ENCODE results near the gene OR7G1. TPM values are rescaled to one million over a fixed set of nuclear protein-coding genes. Genes with fewer than 3 reads are reported as not detected.

Gene OR7G1
- total RNA-seq, 4 donors from 2014 or later = not detected

- in situ Hi-C loops (cut with MboI; ENCODE audit: low sequenced_read_pairs in 4 of 4) = loop anchor here in 1 of 4 donors (25.0 kb wide), 1 partner anchor 310 kb away; the partner anchor contains the start of gene ZNF266
- Histone ChIP-seq H3K4me1 (no peaks in the 10 kb centered on the region), H3K9me3 (no peaks in the 10 kb centered on the region), H3K4me3 (no peak within 1 kb of the TSS), H3K36me3 (no peaks in the 10 kb centered on the region), H3K27ac (no peak within 1 kb of the TSS), H3K27me3 (no peaks in the 10 kb centered on the region)
- DNase-seq = no peak
- TF ChIP-seq CTCF (IDR thresholded peaks at IDR 0.05 in 4 of 5, conservative IDR thresholded peaks at IDR 0.05 in 1 of 5) = no peak
- TF ChIP-seq POLR2A (IDR thresholded peaks at IDR 0.05) = no peak
- no peak for ATAC-seq
- intact Hi-C loops (cut with DNase I; ENCODE audit: low total_unique reads) = no loop called here
Observed at GRCh38 chr19:9126900-9127405, 11.4 kb upstream of the OR7G1 start, which contains the start of gene OR7G3. OR7G3 (minus strand) TSS chr19:9126950; CDS start chr19:9126950, 0 bp downstream.

- no peaks in the 10 kb centered on the region for H3K27me3 ChIP-seq
- TF ChIP-seq CTCF (IDR thresholded peaks at IDR 0.05 in 4 of 5, conservative IDR thresholded peaks at IDR 0.05 in 1 of 5) (no peak), POLR2A (IDR thresholded peaks at IDR 0.05) (no peak)
- ATAC-seq (no peak), DNase-seq (no peak)
- no peak overlapping the region for H3K4me3 ChIP-seq
- in situ Hi-C loops (cut with MboI; ENCODE audit: low sequenced_read_pairs in 4 of 4) = no loop called here
- H3K4me1 ChIP-seq = no peaks in the 10 kb centered on the region
- H3K9me3 ChIP-seq = no peaks in the 10 kb centered on the region
- intact Hi-C loops (cut with DNase I; ENCODE audit: low total_unique reads) = no loop called here
- no peaks in the 10 kb centered on the region for H3K36me3 ChIP-seq
- H3K27ac ChIP-seq = no peak overlapping the region
Observed at GRCh38 chr19:9116547-9116946, 984 bp upstream of the OR7G1 start.

- ATAC-seq (no peak), DNase-seq (no peak)
- Histone ChIP-seq H3K9me3 (no peaks in the 10 kb centered on the region), H3K27me3 (no peaks in the 10 kb centered on the region), H3K4me1 (no peaks in the 10 kb centered on the region), H3K4me3 (no peak overlapping the region), H3K27ac (no peak overlapping the region), H3K36me3 (no peaks in the 10 kb centered on the region)
- in situ Hi-C loops (cut with MboI; ENCODE audit: low sequenced_read_pairs in 4 of 4) = loop anchor here in 1 of 4 donors (10.0 kb wide), 1 partner anchor 55 kb away; no protein-coding TSS in a partner anchor
- intact Hi-C loops (cut with DNase I; ENCODE audit: low total_unique reads) = no loop called here
- TF ChIP-seq POLR2A (IDR thresholded peaks at IDR 0.05) (no peak), CTCF (IDR thresholded peaks at IDR 0.05 in 4 of 5, conservative IDR thresholded peaks at IDR 0.05 in 1 of 5) (no peak)
Observed at GRCh38 chr19:9109959-9110358, 5.6 kb downstream of the OR7G1 start.

- H3K36me3 ChIP-seq = no peaks in the 10 kb centered on the region
- H3K9me3 ChIP-seq = no peaks in the 10 kb centered on the region
- intact Hi-C loops (cut with DNase I; ENCODE audit: low total_unique reads) (no loop called here), in situ Hi-C loops (cut with MboI; ENCODE audit: low sequenced_read_pairs in 4 of 4) (loop anchor here in 1 of 4 donors (10.0 kb wide), 1 partner anchor 57 kb away; no protein-coding TSS in a partner anchor)
- no peaks in the 10 kb centered on the region for H3K27me3 ChIP-seq
- no peaks in the 10 kb centered on the region for H3K4me1 ChIP-seq
- DNase-seq (no peak), ATAC-seq (no peak)
- no peak for TF ChIP-seq CTCF (IDR thresholded peaks at IDR 0.05 in 4 of 5, conservative IDR thresholded peaks at IDR 0.05 in 1 of 5)
- H3K4me3 ChIP-seq = no peak within 1 kb of the TSS
- H3K27ac ChIP-seq = no peak within 1 kb of the TSS
Observed at GRCh38 chr19:9107375-9107774, 8.2 kb downstream of the OR7G1 start, which contains the start of gene OR7G2. OR7G2 (minus strand) TSS chr19:9107475; CDS start chr19:9103243, 4,232 bp downstream.

All from gastrocnemius medialis (tissue), 4 donors.